Measurements from ENCODE around the gene EEFSEC.

The EEFSEC gene

DNA sequence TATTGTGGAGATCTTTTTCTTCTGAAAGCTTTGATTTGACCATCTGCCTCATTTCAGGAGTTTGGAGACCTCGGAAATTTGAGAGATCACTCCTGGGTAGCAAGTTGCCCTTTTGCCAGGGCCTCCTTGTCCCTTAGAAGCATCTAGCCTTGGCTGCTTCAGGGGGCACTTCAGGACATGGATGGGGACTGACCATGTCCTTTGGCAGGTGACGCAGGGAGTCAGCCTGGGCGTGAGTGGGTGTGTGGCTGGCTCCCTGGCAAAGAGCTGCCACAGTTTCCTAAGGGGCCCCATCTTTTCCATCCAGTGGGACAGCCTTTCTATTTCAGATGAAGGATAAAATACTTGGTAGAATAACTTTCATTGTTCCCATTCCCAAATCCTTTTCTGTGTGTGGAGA lies 27.6 kb downstream of the EEFSEC start:
- no peak overlapping the region for H3K27ac ChIP-seq
- no peak for DNase-seq (ENCODE audit: low read depth, low spot score)

DNA sequence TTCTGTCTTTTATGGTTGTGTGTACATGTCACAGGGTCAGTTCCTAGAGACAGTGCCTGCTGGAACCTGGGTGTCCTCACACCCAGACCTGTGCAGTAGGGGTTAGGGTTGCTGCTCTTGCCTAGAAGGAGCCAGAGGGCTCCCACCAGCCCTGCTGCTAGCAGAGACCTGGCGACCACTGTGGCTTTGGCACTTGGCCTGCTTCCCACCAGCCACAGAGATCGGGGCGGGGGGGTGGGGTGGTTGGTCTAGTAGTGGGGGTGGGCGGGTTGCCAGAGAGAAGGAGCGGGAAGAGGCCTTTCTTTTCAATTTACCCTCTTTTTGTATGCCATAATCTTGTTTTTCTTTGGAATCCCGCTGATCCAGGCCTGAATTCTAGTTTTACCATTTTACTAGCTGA lies 29.4 kb downstream of the EEFSEC start:
- H3K27ac ChIP-seq = no peak overlapping the region
- DNase-seq (ENCODE audit: low read depth, low spot score) = no peak

DNA sequence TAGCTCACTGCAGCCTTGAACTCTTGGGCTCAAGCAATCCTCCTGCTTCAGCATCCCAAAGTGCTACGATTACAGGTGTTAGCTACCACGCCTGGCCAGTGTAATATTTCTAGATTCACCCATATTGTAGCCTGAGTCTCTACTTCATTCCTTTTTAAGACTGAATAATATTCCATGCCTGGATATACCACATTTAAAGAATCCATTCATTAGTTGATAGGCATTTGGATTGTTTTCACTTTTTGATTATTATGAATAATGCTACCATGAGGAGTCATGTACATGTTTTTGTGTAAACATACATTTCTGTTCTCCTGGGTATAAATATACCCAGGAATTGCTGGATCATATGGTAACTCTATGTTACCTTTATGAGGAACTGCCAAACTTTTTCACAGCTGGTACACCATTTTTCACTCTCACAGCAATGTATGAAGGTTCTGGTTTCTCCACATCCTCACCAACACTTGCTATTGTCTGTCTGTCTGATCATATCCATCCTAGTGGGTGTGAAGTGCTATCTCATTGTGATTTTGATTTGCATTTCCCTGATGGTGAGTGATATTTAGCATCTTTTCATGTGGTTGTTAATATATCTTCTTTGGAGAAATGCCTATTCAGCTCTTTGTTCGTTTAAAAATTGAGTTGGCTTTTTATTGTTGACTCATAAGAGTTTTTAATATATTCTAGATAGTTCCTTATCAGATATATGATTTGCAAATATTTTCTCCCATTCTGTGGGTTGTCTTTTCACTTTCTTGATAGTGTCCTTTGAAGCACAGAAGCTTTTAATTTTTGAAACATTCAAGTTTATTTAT lies 32.6 kb downstream of the EEFSEC start:
- no peak overlapping the region for H3K27ac ChIP-seq
- DNase-seq (ENCODE audit: low read depth, low spot score) = no peak

DNA sequence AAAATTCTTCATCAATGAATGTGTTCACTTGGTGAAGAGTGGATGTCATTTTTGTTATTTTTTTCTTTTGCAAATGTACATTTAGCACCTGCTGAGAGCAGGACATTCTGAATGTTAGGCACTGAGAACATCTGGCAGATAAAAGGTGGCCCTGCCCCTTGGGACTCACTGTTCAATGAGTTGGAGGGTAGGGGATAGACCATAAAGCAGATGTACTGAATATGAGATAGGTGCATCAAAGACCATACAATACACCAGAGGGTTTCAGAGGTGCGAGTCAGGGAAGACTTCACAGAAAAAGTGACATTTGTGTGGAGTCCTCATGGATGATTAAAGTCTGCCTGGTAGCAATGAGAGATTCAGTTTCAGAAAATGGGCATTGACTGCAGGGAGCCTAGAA lies 34.2 kb downstream of the EEFSEC start:
- DNase-seq (ENCODE audit: low read depth, low spot score) = no peak
- no peak overlapping the region for H3K27ac ChIP-seq

DNA sequence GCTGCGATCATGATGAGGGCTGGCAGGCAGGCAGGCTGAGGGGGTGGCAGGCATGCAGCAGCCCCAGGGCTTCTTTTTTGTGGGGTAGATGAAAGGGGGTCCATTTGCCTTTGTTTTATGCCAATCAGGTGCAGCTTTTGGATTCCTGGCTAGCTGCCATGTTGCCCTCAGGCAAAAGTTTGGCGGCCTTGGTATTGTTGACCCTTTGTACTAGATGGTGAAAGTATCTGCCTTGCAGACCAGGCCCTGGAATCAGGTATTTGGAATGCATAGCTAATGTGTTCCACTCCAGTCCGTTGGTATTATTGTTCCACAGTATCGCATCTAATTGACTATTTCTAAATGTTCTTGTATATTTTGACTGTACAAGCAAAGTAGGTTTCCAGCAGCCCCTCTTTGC lies 35.0 kb downstream of the EEFSEC start:
- no peak overlapping the region for H3K27ac ChIP-seq
- no peak for DNase-seq (ENCODE audit: low read depth, low spot score)

DNA sequence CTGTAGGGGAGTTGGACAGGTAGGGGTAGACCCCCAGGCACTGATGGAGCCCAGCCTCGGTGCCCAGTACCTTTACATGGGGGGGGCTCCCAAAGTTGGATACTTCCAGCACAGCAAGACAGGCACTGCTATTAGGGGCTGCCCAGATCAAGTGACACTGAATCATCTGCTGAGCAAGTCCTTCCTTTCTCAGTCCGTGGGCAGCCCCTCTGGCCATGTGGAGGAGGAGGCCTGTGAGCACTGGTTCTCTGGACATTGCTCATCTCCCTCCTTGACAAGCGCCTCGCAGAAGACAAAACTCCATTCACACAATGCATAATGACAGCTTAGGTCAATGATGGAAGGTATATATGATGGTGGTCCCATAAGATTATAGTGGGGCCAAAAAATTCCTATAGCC lies 35.7 kb downstream of the EEFSEC start:
- no peak for DNase-seq (ENCODE audit: low read depth, low spot score)

DNA sequence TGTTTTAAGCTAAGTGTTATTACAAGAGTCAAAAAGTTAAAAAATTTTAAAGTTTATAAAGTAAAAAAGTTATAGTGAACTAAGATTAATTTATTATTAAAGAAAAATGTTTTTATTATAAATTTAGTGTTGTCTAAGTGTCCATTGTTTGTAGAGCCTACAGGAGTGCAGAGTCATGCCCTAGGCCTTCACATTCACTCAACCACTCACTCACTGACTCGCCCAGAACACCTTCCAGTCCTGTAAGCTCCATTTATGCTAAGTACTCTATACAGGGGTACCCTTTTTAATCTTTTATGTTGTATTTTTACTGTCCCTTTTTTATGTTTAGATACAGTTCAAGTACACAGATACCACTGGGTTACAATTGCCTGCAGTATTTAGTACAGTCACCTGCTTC lies 37.2 kb downstream of the EEFSEC start:
- no peak for DNase-seq (ENCODE audit: low read depth, low spot score)
- peak overlapping the region; percentile 4 for H3K27ac ChIP-seq

More for the DNA sequence above, 35.7 kb downstream of the EEFSEC start:
- H3K27ac ChIP-seq = no peak overlapping the region

DNA sequence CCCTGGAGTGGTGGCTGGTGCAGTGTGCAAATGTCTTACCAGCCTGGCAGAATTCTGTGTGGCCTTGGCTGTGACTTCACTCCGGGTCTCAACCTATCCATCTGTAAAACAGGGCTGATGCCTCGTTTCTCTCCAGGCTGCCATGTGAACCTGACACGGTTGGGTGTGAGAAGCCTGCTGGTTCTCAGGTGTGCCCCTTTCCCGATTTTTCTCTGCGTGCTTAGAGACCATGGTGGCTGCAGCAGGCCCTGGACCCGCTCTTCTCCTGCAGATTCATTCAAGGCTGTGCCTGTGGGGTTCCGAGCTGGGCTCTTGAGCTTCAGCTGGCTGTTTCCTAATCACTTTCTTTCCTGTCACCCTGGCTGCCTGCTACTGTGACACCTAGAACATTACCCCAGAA lies 38.9 kb downstream of the EEFSEC start:
- no peak overlapping the region for H3K27ac ChIP-seq
- DNase-seq (ENCODE audit: low read depth, low spot score) = no peak

DNA sequence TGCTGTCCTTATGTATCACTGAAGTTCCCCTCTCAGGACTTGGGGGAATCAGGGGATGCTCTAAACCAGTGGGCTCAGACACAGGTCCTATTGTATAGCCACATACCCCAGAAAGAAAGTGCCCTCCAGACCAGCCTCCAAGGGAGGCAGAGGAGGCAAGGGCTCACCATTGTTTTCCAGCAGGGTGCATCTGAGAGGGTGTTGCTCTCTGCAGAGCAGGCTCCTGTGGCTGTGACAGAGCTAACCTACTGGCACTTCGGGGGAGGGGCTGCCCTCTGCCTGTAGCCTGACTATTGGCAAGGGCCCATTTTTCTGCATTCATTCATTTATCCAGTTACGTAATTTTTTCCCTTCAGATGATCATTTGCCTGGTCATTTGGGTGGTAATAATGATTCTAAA lies 39.9 kb downstream of the EEFSEC start:
- DNase-seq (ENCODE audit: low read depth, low spot score) = no peak
- H3K27ac ChIP-seq = no peak overlapping the region

DNA sequence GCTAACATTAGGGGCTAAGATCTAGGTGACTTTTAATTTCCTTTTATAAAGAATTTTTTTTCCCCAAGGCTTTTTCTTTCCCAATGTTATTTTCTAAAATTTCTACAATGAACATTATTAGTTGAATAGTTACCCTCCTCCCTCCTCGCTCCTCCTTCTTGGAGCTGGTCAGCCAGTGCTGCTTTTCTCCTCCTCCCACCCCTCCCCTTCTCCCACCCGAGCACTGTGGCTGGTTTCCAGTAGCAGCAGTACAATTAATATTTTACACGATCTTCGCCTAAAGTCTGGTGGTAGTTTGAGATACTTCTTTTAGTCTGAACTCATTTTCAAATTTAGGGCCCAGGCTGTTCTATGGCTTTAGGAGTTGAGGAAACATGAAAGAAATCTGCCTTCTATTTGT lies 41.6 kb downstream of the EEFSEC start:
- DNase-seq (ENCODE audit: low read depth, low spot score) = no peak
- H3K27ac ChIP-seq = no peak overlapping the region

DNA sequence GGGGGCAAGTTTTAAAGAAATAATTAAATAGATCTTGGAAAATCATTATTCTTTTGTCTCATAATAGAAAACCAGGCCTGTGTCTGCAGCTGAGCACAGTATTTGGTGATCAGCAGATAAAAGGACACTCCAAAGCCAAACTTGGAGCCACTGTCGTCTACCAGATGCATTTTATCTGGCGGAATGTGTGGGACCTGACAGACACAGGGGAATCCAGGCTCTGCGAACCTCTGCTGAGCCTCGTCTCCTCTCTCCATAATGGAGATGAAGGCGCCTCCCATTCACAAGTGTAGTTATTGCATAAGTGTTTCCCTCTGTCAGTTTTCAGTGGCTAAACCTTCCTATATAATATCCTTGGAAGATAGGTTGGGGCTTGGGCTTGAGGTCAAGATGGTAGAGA lies 42.1 kb downstream of the EEFSEC start:
- no peak for DNase-seq (ENCODE audit: low read depth, low spot score)
- no peak overlapping the region for H3K27ac ChIP-seq

DNA sequence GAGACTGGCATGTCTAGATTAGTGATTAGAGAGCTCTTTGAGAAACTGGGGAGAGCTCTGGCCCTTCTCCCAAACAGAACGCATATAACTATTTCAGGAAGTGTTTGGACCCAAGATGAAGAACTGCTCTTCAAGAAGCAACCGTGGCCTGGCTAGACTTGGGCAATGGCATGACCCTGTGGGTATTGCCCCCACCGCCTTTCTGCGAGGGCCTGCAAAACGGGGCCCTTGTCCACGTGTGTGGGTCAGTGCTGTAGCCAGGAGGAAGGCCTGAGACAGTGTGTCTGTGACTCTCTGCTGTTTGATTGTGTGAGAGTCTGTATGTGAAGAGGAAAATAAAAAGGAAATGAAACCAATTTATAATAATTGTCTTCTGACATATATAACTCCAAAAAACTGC lies 42.5 kb downstream of the EEFSEC start:
- DNase-seq (ENCODE audit: low read depth, low spot score) = no peak
- H3K27ac ChIP-seq = no peak overlapping the region

DNA sequence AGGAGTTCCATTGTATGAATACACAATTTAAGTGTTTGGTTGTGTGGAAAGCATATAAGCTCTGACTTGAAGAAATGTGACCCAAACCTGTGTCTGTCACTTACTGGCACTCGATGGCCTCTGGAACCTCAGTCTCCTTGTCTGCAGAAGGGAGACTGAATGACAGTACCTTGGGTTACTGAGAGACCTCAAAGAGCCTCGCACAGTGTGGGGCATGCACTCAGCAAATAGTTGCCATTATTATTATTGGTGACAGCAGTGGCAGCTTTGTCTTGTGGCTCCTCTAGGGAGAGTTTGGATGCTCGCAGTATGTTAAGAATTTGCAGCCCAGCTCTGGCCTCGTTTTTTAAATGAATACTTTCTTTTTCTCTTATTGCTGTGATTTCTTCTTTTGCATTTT lies 43.4 kb downstream of the EEFSEC start:
- no peak for DNase-seq (ENCODE audit: low read depth, low spot score)
- no peak overlapping the region for H3K27ac ChIP-seq

DNA sequence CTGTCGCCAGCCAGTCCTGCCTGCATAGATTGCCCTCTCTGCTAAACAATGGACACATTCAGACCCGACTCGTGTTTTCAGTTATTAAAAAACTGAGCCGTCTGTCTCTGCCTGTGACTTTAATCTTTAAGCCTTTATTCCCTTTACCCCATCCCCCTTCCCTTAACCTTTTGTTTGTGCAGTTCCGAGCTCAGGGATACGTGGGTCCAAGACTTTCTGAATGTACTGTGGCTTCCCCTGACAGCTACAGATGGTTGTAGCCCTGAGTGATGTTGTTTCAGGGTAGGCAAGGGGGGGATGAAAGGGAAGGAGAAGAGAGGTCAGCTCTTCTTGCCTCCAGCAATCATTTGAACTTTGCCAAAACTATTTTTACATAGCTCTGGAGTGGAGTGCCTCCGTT lies 44.6 kb downstream of the EEFSEC start:
- no peak for DNase-seq (ENCODE audit: low read depth, low spot score)
- no peak overlapping the region for H3K27ac ChIP-seq

DNA sequence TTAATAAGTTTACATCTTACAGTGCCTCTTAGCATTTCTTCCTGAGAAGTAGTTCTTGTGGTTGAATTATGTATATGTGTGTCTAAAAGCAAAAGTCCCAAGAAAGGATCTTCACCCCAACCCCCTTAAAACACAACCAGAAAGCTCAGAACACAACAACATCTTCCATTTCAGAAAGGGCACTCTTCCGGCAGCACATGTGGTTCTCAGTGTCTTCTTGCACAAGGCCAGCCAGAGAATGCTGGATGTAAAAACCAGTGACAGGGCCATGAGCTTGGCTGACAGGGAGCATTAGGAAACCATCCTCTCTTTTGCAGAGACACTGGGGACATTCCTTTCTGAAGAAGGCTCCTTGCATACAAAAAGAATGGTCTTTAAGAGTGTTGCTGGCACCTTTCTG lies 45.0 kb downstream of the EEFSEC start:
- DNase-seq (ENCODE audit: low read depth, low spot score) = no peak

DNA sequence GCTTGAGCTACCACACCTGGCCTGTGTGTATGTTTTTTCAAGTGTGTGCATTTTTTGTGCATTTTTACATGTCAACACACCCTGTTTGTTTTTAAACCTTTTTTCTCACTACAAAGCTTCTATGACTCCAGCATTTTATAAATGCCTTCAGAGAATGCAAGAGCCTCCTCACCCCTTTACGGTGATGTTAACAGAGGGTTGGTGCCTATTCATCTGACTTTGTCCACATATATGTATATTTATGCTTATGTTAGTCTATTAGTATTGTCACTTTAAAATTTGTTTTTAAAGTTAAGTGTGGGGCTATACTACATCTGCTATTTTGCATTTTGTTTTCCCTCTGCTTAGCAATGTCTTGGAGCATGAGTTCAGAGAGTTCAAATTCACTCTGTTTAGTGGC lies 45.8 kb downstream of the EEFSEC start:
- H3K27ac ChIP-seq = no peak overlapping the region
- no peak for DNase-seq (ENCODE audit: low read depth, low spot score)

More for the DNA sequence above, 45.0 kb downstream of the EEFSEC start:
- no peak overlapping the region for H3K27ac ChIP-seq

DNA sequence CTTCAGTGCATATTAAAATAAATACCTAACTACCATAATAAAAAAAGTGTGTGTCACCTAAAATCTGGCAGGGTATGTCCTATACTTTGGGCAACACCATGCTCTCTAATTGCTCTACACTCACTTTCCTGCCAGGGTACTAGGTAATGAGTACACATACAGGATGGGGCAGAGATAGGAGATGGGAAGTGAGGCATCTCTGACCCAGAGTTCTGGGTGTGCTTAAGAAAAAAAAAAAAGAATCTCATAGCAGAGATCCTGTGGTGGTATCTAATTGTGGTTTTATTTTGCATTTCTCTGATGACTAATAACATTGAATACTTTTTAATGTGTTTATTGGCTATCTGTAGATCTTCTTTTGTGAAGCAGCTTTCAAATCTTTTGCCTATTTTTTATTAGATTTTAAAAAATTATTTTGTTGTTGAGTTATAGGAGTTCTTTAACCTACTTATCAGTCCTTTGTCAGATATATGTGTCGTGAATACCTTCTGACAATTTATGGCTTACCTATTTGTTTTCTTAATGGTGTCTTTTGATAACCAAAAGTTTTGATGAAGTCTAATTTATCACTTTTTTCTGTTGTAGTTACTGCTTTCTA lies 48.0 kb downstream of the EEFSEC start:
- no peak for DNase-seq (ENCODE audit: low read depth, low spot score)
- no peak overlapping the region for H3K27ac ChIP-seq

DNA sequence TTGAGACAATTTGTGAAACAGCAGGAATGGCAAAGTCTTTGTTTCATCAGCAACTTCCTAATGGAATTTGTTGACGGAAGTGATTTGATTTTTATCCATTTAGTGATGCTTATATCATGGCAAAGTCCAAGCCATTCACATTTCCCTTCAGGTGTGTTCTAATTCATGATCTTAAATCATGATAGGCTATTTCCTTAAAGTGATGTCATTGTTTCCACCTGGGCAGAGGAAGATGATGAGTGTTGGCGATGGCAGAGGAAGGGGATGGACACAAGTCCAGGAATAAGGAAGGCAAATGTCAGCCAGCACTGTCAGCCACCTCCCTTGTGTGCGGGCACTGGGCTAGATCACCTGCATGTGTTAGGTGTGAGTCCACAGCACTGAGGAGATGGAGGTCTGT lies 49.9 kb downstream of the EEFSEC start:
- H3K27ac ChIP-seq = no peak overlapping the region
- DNase-seq (ENCODE audit: low read depth, low spot score) = no peak

DNA sequence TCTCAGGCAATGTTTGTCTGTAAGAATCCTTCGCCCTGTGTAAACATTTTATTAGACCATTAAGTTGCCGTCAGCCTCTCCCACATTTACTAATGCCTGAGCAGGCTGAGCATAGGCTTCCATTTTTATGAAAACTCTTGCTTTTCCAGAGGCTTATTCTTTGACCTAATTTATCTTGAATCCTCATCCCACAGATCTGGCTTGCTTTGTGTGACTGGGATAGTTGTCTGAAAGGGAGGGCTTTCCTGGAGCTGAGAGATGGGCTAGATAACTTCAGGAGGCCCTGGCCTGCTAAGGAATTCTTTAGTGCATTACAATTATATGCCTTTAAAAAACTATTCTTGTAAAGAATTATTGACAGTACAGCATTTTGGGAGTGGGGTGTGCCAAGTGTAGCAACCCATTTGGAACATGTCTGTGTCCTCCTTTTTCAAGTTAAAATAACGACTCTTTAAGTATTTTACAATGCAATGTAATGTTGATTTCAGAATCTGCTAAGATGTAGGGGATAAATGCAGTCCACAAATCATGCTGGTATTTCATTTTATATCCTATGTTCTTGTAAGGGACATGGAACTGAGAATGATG lies 52.4 kb downstream of the EEFSEC start:
- H3K27ac ChIP-seq = no peak overlapping the region
- DNase-seq (ENCODE audit: low read depth, low spot score) = no peak

DNA sequence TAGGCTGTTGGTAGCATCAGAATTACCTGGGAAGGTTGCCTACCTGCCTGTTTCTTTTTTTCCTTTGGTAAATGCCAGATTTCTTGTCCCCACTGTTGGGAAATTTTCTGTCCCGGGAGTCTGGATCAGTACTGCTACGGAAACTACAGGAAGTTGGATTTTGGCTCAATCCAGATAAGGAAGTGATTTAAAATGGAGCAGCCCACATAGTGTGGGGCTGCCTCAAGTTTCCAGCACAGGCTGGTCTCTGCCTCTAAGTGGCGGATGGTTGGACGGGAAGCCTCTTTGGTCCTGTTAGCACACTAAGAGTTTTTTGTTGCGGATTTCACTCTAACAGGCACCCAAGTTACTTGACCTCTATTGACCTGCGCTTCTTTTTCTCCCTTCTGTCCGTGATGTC lies 54.7 kb downstream of the EEFSEC start:
- no peak for DNase-seq (ENCODE audit: low read depth, low spot score)
- H3K27ac ChIP-seq = no peak overlapping the region

DNA sequence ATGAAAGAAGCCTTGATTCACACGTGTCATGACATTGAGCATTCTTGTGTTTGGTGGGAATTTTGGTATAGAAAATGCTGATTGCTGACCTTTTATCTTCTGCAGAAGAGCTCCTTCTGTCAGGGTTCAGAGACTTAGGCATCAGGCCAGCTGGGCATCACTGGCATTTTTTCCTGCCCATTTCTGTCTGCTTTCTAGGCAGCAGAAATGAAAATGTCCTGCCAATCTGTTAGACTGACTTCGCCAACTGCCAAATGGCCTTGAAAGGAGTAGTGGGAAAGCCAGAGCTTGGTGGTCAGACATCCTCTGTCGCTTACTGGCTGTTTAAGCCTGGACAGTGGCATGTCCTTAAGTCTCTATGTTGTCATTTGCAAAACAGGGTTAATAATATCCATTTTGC lies 57.4 kb downstream of the EEFSEC start:
- H3K27ac ChIP-seq = no peak overlapping the region
- no peak for DNase-seq (ENCODE audit: low read depth, low spot score)

DNA sequence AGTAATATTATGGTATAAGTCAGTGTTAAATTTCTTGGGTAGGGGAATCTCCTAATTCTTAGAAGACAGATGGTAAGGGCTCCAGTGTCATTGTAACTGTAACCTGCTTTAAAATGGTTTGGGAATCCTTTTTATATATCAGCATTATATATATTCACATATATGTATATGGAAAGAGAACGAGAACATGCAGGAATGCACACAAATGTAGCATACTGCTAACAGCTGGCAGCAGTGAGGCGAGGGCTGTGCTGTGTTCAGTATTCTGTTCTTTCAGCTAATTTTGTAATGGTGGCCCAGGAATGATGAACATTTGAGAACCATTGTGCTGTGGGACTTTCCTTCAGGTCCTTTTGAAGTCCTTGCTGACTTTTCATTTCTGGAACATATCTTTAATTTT lies 60.8 kb downstream of the EEFSEC start:
- H3K27ac ChIP-seq = no peak overlapping the region
- no peak for DNase-seq (ENCODE audit: low read depth, low spot score)
